Tibial nerve (tissue), 4 donors: ENCODE measurements around the gene SDCCAG8.

Experiments used
- EP300 ChIP-seq, 2 donors: sonication (generic); formaldehyde crosslinking; IDR thresholded peaks; one replicate each; pipeline ENCODE4 v1.6.1; 2017; ENCODE audit warnings: antibody characterized with exemption in 2 of 2, mild to moderate bottlenecking in 1 of 2
- TF ChIP-seq, protein P1 (sequence below), 5 experiments: fragments of 200-600 bp in 3 of 5; fragments of 450-650 bp in 2 of 5; sonication (generic) in 3 of 5; IDR thresholded peaks; one replicate each; pipeline ENCODE4 v1.5.1; 2016 to 2019; ENCODE audit warnings: antibody characterized with exemption in 5 of 5, mild to moderate bottlenecking in 3 of 5, moderate library complexity in 2 of 5

DNA sequence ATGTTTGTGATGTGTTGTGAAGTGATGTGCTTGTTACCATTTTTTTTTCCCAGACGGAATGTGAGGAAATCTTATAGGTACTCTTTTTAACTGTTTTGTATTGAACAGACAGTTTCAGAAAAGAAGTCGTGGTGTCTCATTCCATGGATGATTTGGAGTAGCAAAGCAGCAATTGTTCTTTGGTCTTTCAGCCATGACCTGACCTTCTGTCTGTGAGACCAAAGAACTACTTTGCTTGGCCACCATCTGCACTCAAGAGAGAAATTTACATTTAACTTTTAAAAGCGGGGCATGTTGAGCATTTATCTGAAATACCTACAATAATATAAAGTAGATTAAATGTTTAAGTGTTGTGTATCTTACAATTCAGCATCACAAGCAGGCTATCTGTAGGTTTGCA lies 90.2 kb downstream of the SDCCAG8 start:
- TF ChIP-seq EP300 (IDR thresholded peaks at IDR 0.05) = no peak
- TF ChIP-seq, protein P1, sequence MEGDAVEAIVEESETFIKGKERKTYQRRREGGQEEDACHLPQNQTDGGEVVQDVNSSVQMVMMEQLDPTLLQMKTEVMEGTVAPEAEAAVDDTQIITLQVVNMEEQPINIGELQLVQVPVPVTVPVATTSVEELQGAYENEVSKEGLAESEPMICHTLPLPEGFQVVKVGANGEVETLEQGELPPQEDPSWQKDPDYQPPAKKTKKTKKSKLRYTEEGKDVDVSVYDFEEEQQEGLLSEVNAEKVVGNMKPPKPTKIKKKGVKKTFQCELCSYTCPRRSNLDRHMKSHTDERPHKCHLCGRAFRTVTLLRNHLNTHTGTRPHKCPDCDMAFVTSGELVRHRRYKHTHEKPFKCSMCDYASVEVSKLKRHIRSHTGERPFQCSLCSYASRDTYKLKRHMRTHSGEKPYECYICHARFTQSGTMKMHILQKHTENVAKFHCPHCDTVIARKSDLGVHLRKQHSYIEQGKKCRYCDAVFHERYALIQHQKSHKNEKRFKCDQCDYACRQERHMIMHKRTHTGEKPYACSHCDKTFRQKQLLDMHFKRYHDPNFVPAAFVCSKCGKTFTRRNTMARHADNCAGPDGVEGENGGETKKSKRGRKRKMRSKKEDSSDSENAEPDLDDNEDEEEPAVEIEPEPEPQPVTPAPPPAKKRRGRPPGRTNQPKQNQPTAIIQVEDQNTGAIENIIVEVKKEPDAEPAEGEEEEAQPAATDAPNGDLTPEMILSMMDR (IDR thresholded peaks at IDR 0.05) = no peak
